ENCODE data around the gene GRIK1.

Gene GRIK1

GRCh38 chr21:29788752-29789151, 151.0 kb downstream of the GRIK1 start:
- DNase-seq (ENCODE audit: extremely low read depth in 1 of 2, low read depth in 1 of 2): no peak

GRCh38 chr21:29787361-29787909, 152.4 kb downstream of the GRIK1 start:
- DNase-seq (ENCODE audit: extremely low read depth in 1 of 2, low read depth in 1 of 2): no peak

DNA sequence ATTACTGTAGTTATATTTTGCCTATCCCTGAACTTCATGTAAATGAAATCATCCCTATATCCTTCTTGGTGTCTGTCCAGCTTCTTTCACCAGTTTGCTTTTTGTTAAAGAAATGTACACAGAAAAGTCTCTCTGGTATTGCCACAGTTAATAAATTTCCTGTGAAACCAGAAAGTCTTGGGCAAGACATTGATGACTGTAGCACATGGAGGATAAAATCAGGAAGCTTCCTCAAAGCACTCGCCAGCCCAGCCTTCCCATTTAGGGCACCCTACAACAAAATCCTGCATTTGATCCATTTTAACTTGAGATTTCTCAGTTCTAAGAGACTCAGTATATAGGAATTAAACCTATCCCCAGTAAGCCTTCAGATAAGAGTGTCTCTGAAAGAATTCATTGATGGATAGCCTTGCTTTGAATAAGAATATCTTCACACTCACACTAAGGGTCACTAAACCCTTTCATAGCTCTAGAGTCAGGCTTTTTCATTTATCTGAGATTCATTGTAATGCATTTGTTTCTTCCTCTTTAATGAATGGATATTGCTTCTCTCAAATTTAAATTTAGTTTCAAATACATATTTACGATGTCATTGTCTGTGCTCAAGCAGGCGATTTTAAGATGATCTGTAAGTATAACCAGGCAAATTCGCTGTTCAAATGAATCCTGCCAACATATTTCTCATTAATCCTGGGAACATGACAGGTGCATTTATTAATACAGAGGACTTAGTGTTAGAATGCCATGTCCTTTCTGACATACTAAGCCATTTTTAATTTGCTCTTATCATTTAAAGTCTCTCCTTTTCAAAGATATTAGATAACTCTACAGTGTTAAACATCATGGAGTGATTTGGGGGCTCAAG, 153.1 kb downstream of the GRIK1 start:
- DNase-seq (ENCODE audit: extremely low read depth in 1 of 2, low read depth in 1 of 2): no peak

DNA sequence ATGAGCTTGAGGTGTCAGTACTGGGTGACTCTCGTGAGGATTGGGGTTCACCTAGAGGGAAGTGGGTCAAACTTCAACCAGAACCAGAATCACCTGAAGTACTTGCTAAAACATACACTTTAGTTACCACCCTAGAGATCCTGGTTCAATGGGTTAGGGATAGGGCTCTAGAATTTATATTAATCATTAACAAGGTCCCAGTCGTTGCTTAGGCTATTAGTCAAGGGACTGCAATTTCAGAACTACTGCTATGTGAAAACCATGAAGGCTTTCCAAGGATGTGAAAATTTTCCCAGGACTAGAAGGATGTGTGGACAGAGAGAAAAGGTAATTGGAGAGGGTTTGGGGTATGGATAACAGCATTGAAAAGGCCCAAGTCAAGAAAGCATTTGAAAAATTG, 162.6 kb downstream of the GRIK1 start:
- no peak for DNase-seq (ENCODE audit: extremely low read depth in 1 of 2, low read depth in 1 of 2)

DNA sequence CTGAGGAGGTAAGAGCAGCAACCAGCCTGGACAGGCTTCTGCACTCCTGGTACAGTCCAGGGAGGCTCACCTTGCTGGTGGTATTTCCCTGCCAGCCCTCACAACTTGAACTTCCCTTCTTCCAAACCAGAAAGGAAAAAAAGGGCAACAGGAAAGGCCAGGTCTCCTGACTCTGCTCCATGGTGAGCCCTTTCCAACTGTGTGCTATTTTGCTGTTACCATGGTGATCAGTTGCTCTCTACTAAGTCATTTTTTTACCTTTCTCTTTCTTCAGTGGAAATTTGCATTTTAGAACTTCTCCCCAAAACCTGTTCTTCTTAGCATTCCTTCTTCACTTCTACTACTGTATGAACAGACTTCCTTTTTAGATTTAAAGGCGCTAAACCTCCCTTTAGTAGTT, 164.3 kb downstream of the GRIK1 start:
- DNase-seq (ENCODE audit: extremely low read depth in 1 of 2, low read depth in 1 of 2): no peak

DNA sequence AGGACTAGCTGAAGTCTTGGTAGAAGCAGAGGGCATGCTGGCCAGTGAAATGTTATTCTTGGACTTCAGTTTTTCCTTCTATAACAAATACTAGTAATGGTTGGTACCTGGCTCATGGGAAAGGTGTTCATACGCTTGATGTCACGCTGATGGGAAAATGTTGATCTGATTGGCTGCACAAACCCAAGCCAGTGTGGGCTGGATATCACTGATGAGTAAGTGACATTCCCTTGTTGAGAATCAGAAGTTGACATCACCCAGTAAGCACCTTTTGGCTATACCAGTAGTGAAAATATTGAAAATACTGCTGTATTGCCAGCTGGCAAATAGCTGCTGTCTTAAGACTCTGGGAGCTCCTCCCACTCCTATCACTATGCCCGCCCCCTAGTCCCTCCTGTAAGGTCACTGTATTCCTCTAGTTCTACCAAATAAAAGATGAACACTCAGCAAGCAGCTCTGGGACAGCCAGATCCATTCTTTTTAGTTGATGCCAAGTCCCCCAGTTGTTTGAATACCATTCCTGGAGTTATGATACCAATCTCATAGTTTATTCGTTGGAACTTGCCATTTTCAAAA, 168.2 kb downstream of the GRIK1 start:
- DNase-seq (ENCODE audit: extremely low read depth in 1 of 2, low read depth in 1 of 2): no peak

DNA sequence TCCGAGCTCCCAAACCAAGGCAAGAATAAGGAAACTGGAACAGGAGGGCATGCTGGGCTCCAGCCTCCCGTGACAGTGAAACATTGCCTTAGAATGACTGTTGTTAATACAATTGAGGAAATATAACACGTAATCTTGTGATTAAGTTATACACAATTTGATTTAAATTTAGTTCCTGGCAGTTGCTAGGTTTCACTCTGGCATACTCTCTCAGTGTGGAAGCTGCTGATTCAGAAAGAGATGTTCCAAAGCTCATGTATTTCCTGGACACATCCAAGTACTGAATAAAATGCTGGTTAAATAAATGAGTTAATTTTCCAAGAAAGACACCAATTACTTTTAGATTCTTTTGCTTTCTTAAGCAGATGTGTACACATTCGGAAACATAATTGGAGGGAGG, 176.1 kb downstream of the GRIK1 start:
- no peak for DNase-seq (ENCODE audit: extremely low read depth in 1 of 2, low read depth in 1 of 2)

DNA sequence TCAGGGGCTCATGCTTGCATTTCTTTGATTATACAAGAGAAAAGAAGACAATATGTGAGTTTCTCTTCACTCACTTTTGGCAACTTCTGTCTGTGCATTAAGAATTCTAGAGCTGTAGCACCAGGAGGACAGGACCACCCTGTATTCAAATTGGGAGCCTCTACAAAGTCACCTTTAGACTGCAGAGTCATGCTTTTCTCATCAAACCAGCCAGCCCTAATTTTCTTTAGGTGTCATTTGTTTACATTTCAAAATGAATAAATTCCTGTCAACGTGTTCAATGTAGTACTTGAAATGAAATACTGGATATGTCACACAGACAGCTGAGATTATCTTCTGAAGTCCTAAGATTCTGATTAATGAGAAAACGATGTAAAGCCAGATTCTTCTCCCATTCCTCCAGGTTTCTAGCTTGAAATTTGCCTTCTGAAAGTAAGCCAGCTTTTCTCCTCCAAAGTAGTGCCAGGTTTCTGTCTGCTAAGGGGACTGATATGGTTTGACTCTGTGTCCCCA, 177.2 kb downstream of the GRIK1 start:
- DNase-seq (ENCODE audit: extremely low read depth in 1 of 2, low read depth in 1 of 2): no peak

DNA sequence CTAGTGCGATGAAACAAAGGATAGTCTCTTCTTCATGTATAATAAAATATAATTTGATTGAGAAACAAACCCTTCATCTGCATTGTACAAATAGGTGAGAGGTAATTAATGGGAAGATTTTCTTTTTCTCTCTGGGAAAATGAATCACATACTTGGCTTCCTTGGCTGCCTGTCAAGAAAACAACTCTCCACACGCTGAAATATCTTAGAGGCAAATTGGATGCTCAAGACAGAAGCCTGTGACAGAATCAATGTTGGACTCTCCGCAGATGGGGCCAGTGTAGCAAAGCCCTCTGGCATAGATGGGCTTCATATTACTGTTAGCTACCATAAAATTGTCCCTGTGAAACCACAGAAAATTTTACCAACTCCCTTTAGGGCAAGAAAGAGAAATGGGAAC, 186.6 kb downstream of the GRIK1 start:
- no peak for DNase-seq (ENCODE audit: extremely low read depth in 1 of 2, low read depth in 1 of 2)

GRCh38 chr21:29751473-29752185, 188.2 kb downstream of the GRIK1 start:
- DNase-seq (ENCODE audit: extremely low read depth in 1 of 2, low read depth in 1 of 2): no peak

- DNase-seq (ENCODE audit: extremely low read depth in 1 of 2, low read depth in 1 of 2): no peak
Observed at GRCh38 chr21:29749957-29750356, 189.8 kb downstream of the GRIK1 start.

DNA sequence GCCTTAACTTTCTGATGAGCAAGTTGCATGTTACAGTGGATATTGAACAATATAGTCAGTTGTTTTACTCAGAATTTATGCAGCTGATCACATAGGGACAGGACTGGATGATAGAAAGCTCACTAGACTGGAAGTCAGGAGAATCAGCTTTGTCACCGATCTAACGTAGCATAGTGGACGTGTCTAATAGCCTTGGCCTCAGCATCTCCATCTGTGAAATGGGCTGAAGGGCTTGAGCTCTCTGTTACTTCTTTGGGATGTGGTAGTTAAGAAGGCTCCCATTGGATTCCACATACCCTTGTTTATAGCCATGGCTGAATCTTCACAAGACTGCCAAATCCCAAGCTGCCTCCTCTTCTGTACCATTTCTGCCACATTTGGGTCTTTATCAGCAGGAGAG, 190.6 kb downstream of the GRIK1 start:
- DNase-seq (ENCODE audit: extremely low read depth in 1 of 2, low read depth in 1 of 2): no peak

GRCh38 chr21:29748391-29749167, 191.2 kb downstream of the GRIK1 start:
- DNase-seq (ENCODE audit: extremely low read depth in 1 of 2, low read depth in 1 of 2): no peak

- DNase-seq (ENCODE audit: extremely low read depth in 1 of 2, low read depth in 1 of 2): no peak
Observed at GRCh38 chr21:29741761-29742160, 198.0 kb downstream of the GRIK1 start.

DNA sequence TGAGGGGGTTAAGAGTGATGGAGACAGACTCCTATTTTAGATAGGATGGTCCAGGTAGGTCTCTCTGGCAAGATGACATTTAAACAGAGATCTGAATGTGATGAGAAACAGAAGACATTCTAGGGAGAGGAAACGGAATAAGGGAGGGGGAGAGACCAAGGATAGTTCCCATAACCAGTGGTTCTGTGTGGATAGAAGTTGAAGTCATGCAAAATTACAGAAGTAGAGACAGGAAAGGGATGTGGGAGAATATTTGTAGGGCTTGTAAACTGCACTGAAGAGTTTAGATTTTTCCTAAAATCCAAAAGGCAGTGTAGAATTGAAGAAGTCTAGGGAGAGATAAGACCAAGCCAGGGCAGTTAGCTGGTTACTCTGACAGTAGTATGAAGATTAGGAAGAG, 200.6 kb downstream of the GRIK1 start:
- no peak for DNase-seq (ENCODE audit: extremely low read depth in 1 of 2, low read depth in 1 of 2)

DNA sequence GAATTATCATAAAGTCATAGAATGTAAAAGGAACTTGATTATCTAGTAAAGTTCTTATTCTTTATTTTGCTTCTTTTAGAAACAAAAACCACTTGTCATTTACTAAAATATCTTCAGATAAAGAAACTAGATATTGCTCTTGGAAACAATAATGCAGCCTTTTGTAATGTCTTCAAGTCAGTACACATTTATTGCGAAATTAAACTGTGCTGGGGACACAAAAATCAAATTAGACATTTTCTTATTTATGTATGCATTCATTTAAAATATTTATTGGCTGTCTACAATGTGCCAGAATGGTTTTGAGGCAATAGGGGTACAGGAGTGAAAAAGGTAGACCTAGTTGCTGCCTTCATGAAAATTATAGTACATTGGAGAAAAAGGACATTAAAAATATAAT, 201.1 kb downstream of the GRIK1 start:
- no peak for DNase-seq (ENCODE audit: extremely low read depth in 1 of 2, low read depth in 1 of 2)

DNA sequence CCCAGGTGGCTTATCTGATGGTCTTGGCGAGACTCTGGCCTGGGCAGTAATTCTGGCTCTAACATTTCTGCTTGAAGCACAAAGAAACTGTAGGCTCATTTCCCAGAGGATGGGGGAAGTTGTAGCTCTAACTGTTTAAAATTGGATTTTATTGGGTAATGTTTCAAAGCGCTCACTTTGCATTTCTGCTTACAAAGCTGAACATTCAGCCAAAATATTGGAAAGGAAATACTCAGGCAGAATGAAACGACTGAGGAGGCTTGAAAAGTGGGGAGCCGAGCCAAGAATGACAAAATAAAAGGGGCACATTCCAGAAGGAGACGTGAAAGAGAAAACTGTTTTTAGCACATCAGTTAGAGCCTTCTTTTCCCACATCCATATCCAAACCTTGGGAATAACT, 202.6 kb downstream of the GRIK1 start:
- no peak for DNase-seq (ENCODE audit: extremely low read depth in 1 of 2, low read depth in 1 of 2)

GRCh38 chr21:29730281-29730680, 209.5 kb downstream of the GRIK1 start:
- no peak for DNase-seq (ENCODE audit: extremely low read depth in 1 of 2, low read depth in 1 of 2)

DNA sequence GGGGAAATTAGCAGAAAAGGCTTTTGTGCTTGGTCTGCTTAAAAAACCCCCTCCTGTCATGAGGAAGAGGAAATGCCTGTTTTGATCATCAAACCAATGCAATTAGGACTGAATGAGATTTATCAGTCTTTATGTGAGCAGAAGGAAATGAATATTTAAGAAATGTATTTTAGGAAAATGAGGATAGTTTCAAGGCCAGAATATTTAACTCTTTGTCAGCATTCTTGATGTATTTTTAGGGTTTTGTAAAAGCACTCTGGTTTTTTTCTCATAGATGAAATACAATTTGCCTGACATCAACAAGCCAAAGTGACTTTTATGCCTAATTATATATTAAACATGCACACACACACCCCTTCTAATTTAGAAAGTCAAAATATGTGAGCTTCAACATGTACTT, 213.8 kb downstream of the GRIK1 start:
- DNase-seq (ENCODE audit: extremely low read depth in 1 of 2, low read depth in 1 of 2): no peak

DNA sequence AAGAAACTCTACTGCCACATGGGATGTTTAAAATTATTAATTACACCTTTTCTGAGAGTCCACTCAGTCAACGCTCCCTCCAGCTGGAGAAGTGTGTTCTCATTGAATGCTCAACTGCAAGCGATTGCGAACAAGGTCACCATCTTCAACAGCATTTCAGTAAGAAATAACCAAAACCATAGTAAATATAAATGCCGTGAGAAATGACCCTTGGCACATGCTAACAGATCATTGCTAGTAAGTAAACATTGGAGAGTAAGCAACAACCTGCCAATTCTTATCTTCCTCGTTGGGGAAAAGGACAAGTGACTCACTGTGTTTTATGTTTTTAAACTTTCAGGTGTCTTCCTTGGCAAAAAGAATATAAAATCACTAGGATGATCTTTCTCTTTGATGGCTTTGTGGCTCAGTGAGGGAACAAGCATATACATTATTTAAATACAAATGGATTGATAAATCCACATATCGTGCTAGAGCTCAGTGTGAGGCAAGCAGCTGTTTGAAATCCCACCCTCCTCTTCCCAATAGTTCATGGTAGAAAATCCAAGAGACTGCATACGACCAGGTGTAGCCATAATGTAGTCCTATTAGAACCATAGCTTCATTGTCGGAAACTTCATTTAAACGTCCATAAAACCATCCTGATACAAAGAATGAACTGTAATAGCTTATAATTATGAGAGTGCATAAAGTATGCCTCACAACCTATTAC, 214.6 kb downstream of the GRIK1 start:
- DNase-seq (ENCODE audit: extremely low read depth in 1 of 2, low read depth in 1 of 2): no peak

Data from activated CD8-positive, alpha-beta memory T cell treated with anti-CD3 and anti-CD28 coated beads for 1 hour (primary cell).